ENCODE data around the gene ERCC1. TPM values are rescaled to one million over a fixed set of nuclear protein-coding genes. Genes with fewer than 3 reads are reported as not detected.

The ERCC1 gene
- total RNA-seq, 1 donor from 2014 or later = 46.1 TPM

DNA sequence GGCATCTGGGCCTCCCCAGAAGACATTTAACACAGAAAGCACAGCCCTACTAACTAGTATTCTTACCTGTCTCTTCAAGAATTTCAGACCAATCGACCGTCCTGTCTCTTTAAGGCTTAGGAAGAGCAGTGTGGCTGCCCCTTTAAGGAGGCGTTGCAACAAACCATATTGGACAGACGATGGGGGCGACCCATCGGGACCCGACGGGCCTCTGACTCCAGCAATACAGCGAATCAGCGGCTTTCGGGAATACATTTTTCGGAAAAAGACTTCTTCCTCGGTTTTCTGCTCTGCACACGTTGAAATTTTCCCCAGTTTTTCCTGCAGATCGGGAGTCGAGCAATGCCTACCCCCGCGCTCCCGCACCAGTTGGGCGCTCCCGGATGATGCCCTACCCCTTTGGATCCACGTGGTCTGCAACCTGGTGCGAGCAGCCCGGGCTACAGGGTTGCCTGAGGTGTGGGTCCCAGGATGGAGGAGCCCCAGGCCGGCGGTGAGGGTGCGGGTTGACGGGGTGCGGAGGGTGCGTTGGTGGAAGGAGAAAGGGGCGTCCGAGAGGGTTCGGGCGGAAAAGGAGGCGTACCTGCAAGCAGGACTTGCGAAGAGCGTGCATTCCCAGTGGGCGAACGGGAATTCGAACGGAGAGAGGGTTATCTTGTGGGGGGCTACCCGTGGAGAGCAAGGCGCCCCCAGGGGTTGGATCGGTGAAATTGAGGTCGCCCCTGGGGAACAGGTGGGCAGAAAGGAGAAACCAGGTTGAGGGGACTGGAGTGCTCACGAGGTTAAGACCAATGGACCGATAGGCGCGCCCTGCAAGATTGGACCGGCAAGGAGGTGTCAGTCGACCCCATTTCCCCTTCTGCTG is 17.3 kb downstream of the ERCC1 start, which contains the start of gene POLR1G:
Gene POLR1G, plus strand, starts transcription at position 419 of the 865 bp plus-strand sequence. Its CDS starts 53 bp downstream, at position 472.
- peak; percentile 54 to 82 for DNase-seq (ENCODE audit: low read depth in 2 of 2)

- peak; percentile 84 to 90 for DNase-seq (ENCODE audit: low read depth in 2 of 2)
Observed at GRCh38 chr19:45405435-45406225, 18.1 kb downstream of the ERCC1 start.

DNA sequence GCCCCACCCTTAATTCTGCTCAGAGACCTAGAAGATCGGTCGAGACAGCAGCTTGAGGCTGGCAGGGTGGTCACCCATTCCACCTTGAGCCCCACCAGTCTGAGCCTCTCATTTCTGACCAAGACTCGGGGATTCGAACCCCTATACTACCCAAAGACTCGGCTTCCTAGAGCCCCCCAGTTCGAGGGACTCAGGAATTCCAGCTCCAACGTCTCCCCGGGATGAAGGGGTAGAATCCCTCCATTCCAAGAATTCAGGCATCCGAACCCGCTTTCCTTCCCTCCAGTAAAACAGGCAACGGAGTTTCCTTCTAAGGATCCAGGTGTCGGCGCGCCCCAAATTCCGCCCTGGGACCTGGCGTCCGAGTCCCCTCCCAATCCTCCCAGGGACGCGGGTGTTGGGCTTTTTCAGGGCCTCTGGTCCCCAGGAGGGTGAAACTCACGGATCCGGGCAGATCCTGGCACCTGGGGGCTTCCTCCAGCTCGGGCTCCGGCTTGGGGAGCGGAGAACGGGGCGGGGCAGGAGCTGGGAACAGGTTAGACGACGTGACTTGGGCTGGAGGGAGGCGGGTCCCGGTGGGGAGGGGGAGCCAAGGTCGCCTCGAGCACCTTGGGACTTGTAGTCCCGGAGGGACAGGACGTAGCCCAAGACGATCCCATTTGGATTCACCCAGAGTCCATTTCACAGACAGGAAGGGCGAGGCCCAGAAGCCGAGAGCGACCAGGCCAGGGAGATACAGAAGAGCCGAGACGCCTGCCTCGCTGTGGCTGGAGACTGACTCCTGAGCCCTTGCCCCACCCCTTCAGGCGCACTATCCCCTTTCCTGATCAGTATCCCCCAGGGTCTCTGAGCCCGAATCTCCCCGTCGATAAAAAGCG is 18.9 kb downstream of the ERCC1 start, which contains the start of gene PPP1R13L:
Gene PPP1R13L, minus strand, starts transcription at position 513 of the 878 bp plus-strand sequence. CDS start 6,751 bp downstream, outside the sequence.
- peak; percentile 92 to 94 for DNase-seq (ENCODE audit: low read depth in 2 of 2)

GRCh38 chr19:45403781-45404556 is 19.7 kb downstream of the ERCC1 start:
- peak; percentile 62 to 71 for DNase-seq (ENCODE audit: low read depth in 2 of 2)

- DNase-seq (ENCODE audit: low read depth in 2 of 2) = peak in 1 of 2 donors; percentile 13
Observed at GRCh38 chr19:45403272-45403671, 20.4 kb downstream of the ERCC1 start.

DNA sequence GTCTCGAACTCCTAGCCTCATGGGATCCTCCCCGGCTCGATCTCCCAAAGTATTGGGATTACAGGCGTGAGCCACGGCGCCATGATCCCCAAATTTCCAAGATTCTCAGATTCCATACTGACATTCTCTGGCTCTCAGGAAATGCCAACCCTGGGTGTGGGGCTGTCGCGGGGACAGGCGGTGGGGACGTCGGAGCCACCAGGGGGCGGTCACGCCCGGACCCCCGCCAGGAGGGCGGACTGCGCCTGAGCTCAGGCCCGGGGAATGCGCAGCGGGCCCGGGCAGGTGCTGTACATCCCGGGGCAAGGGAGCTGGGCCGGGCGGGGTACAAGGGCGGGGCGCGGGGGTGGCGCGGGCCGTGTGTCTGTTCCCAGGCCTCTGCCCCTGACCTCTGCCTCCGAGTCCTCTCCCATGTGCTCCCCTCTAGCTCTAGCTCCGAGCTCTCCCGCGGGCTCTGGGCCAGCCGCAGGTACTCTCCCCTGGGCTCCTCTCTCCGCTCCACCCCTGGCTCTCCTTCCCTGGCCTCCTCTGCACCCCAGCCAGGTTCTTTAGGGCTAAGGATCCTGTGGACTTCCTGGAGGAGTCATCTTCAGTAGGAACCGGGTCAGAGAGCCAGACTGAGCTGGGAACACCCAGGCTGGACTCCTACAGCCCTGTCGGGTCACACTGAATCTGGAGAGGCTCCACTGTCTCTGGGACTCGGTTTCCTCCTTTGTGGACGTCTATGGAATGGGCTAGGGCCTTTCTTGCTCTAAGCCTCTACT is 21.2 kb downstream of the ERCC1 start:
- peak; percentile 40 to 67 for DNase-seq (ENCODE audit: low read depth in 2 of 2)

- DNase-seq (ENCODE audit: low read depth in 2 of 2) = no peak
Observed at GRCh38 chr19:45401815-45402214, 21.9 kb downstream of the ERCC1 start.

DNA sequence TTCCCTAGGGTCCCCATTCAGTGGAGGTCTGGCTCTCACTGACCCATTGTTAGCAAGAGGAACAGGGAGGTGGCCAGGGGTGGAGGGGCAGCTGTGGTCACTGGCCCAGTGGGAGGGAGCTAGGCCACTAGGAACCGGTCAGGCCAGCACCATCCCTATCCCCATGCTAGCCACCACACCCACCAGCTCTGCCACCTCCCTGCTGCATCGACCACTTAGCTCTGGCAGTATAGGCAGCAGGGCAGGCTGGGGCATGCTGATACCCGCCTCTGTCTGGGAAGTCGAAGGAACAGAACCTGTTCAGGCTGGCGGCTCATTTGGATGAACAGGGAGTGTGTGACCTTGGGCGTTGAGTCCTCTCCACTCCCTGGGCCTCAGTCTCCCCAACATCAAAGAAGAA is 23.5 kb downstream of the ERCC1 start:
- no peak for DNase-seq (ENCODE audit: low read depth in 2 of 2)

DNA sequence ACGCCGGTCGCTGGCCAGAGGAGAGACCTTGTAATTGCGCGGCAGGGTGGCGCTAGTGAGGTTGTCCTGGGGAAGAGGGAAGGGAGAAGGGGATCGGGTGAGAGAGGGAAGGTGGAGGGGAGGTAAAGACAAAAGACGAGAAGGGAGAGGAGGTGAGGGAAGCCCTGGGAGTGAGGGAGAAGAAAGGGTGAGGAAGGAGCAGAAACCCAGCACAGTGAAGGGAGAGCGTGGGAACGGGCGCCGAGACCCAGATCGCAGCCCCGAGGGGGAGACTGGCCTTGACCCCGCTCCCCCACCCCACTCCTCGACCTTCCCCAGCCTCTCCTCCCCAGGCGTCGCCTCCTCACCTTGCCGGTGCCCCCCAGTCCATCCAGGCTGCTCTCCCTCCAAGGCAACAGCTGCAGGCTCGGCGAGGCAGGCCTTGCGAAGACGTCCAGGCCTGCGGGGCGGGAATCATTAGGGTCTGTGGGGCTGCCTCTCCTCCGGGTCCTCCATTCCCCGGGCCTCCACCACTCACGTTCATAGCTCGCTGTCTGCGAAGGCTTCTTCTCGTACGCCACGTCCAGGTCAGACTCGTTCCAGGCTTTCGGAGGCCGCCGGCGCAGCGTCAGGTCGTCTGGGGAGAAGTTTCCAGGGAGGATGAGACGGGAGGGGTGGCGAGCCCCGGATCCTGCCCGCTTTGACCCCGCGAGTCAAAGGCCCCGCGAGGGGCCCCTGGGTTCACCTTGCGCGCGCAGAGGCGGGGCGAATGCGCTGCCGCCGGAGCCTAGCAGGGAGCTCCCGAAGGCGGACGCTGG is 27.7 kb downstream of the ERCC1 start:
- no peak for DNase-seq (ENCODE audit: low read depth in 2 of 2)

GRCh38 chr19:45391871-45392665 is 31.6 kb downstream of the ERCC1 start:
- no peak for DNase-seq (ENCODE audit: low read depth in 2 of 2)

GRCh38 chr19:45391346-45391745 is 32.4 kb downstream of the ERCC1 start:
- no peak for DNase-seq (ENCODE audit: low read depth in 2 of 2)

DNA sequence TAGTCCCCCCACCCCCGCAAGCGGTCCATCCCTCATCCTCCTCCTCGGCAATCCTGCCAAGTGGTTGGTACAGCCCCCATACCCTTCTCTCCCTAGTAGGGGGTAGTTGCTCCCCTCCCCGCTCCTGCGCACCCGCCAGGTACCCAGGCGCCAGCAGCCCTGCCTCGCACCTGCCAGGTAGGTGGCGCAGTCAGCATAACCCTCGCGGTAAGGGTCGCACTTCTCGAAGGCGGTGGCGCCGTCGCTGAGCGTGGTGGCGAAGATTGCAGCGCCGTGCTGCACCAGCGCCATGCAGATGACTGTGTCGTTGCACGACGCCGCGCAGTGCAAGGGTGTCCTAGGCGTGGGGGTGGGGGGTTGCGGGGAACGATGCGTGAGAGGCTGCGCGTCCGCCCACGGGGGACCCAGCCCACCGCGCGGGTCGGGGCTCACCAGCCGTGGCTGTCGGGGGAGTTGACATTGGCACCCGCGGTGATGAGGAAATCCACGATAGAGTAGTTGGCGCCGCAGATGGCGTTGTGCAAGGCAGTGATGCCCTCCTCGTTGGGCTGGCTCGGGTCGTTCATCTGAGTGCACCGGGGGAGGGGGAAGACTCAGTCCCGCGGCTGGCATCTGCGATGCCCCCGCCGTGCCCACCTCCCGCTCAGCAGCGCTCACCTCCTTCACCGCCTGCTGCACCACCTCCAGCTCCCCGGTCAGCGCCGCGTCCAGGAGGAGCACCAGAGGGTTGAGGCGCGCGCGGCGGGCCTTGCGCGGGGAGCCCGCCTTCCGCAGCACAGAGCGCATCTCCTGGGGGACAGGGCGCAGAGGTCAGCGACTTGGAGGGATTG is 38.1 kb downstream of the ERCC1 start:
- DNase-seq (ENCODE audit: low read depth in 2 of 2) = no peak

GRCh38 chr19:45382426-45382825 is 41.3 kb downstream of the ERCC1 start:
- no peak for DNase-seq (ENCODE audit: low read depth in 2 of 2)

DNA sequence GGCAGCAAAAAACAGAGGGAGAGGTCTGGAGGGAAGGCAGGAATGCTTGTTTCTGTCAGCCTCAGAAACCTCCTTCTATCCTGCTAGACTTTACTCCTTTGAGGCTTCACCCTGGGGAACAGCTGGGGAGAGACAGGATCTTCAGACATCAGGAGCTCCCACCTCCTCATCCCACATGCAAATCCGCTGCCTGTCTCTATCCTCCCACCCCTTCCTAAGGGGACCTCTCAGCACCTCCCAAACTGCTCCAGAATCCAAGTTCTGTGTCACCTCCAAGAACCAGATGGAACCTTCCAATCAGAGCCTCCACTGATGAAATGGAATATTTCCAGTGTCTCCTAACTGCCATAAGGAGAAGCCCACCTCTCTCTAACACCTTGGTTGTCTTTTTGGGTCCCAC is 43.6 kb downstream of the ERCC1 start:
- no peak for DNase-seq (ENCODE audit: low read depth in 2 of 2)

DNA sequence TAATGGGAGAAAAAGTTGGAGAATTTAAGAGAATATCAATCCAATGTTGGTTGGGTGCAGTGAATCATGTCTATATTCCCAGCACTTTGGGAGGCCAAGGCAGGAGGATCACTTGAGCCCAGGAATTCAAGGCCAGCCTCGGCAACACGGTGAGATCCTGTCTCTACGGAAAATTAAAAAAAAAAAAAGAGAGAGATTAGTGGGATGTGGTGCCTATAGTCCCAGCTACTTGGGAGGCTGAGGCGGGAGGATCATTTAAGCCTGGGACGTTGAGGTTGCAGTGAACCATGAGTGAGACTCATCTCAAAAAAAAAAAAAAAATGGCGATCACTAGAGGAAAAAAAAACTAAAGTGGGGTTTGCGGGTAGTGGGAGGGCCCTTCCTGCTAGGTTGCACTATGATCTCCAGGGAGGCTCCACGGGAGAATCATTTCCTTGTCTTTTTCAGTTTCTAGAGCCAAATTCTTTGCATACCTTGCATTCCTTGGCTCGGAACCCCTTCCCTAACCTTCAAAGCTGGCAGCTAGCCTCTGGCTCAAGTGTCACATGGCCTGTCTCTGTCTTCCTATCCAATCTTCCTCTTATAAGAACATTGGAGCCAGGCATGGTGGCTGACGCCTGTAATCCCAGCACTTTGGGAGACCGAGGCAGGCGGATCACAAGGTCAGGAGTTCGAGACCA is 47.5 kb downstream of the ERCC1 start:
- DNase-seq (ENCODE audit: low read depth in 2 of 2) = peak; percentile 68 to 80

- DNase-seq (ENCODE audit: low read depth in 2 of 2) = peak; percentile 98 to 99
Observed at GRCh38 chr19:45370410-45371204, 53.1 kb downstream of the ERCC1 start, which contains the start of gene ERCC2. Gene ERCC2, minus strand, starts transcription at chr19:45370573. Its CDS starts 33 bp downstream, at chr19:45370540.

Data from dermis microvascular lymphatic vessel endothelial cell (primary cell).